GM12878 (cell line): Measurements from ENCODE around the gene RSRC1.

Experiments used
- CBX5 ChIP-seq: sonication (generic); IDR thresholded peaks from 2 replicates; pipeline ENCODE4 v1.6.1; 2016; ENCODE audit warnings: low read depth, moderate library complexity, mild to moderate bottlenecking, inconsistent platforms
- CHD4 ChIP-seq: fragments of 200-600 bp; sonication (generic); IDR thresholded peaks from 2 replicates; pipeline ENCODE4 v1.6.1; 2016; ENCODE audit warnings: mild to moderate bottlenecking
- CTCF ChIP-seq, 3 experiments: IDR thresholded peaks in 2 of 3; conservative IDR thresholded peaks in 1 of 3; 2 replicates each; pipeline ENCODE4 v1.5.1; 2011; ENCODE audit warnings: low read depth in 3 of 3, low read length in 3 of 3, mild to moderate bottlenecking in 3 of 3, control low read depth in 2 of 3, moderate library complexity in 2 of 3, inconsistent platforms in 1 of 3, mixed read lengths in 1 of 3; ENCODE audit not compliant: control insufficient read depth in 2 of 3, insufficient read depth in 1 of 3; ENCODE audit errors: extremely low read depth in 1 of 3
- EP300 ChIP-seq, 2 experiments: fragments of 150-350 bp in 1 of 2; IDR thresholded peaks; 2 replicates each; pipeline ENCODE4 v1.6.1; 2011 to 2012; ENCODE audit warnings: low read depth in 2 of 2, low read length in 2 of 2, borderline replicate concordance in 1 of 2, improper control_type of control experiment in 1 of 2, inconsistent platforms in 1 of 2; ENCODE audit not compliant: control insufficient read depth in 1 of 2
- HDGF ChIP-seq: fragments of 450-650 bp; IDR thresholded peaks from 2 replicates; pipeline ENCODE4 v1.6.1; 2016; ENCODE audit warnings: antibody characterized with exemption
- IRF5 ChIP-seq: fragments of 450-650 bp; IDR thresholded peaks from 2 replicates; pipeline ENCODE4 v1.6.1; 2017; ENCODE audit warnings: borderline replicate concordance
- NFIC ChIP-seq: IDR thresholded peaks from 2 replicates; pipeline ENCODE4 v1.6.1; 2012; ENCODE audit warnings: low read depth, mild to moderate bottlenecking, inconsistent platforms, low read length, moderate library complexity
- POLR2A ChIP-seq: IDR thresholded peaks from 2 replicates; pipeline ENCODE4 v1.6.1; 2011; ENCODE audit warnings: low read depth, mild to moderate bottlenecking, low read length
- POLR2AphosphoS2 ChIP-seq: IDR thresholded peaks from 2 replicates; pipeline ENCODE4 v1.6.1; 2011; ENCODE audit warnings: low read depth, mild to moderate bottlenecking, low read length, improper control_type of control experiment, moderate library complexity
- PRDM15 ChIP-seq: fragments of 450-650 bp; formaldehyde crosslinking; IDR thresholded peaks from 2 replicates; pipeline ENCODE4 v1.4.0; 2020; ENCODE audit warnings: mild to moderate bottlenecking, moderate library complexity
- SP1 ChIP-seq: IDR thresholded peaks from one replicate; pipeline ENCODE4 v1.6.1; 2011; ENCODE audit warnings: low read depth, low read length
- USF2 ChIP-seq: IDR thresholded peaks from 2 replicates; pipeline ENCODE4 v1.6.1; 2011; ENCODE audit warnings: low read depth, low read length, improper control_type of control experiment, borderline replicate concordance
- YY1 ChIP-seq: IDR thresholded peaks from 2 replicates; pipeline ENCODE4 v1.6.1; 2011; ENCODE audit warnings: low read depth, mild to moderate bottlenecking, low read length

- TF ChIP-seq CTCF (IDR thresholded peaks at IDR 0.05 in 2 of 3, conservative IDR thresholded peaks at IDR 0.05 in 1 of 3; ENCODE audit: control insufficient read depth in 2 of 3, extremely low read depth in 1 of 3, insufficient read depth in 1 of 3, low read depth in 3 of 3, low read length in 3 of 3) (no peak), YY1 (no peak), POLR2AphosphoS2 (no peak), POLR2A (no peak), USF2 (no peak), SP1 (no peak), HDGF (no peak), EP300 (IDR thresholded peaks at IDR 0.05; ENCODE audit: borderline replicate concordance in 1 of 2, control insufficient read depth in 1 of 2, low read depth in 2 of 2, low read length in 2 of 2) (no peak), IRF5 (no peak), NFIC (no peak), CBX5 (no peak), PRDM15 (CRISPR knock-in tag) (no peak), CHD4 (no peak)
These were observed 453.2 kb downstream of the RSRC1 start for GRCh38 chr3:158563076-158563475.
